Activated CD8-positive, alpha-beta memory T cell treated with anti-CD3 and anti-CD28 coated beads, Interleukin-2, amount 50 U/mL, for 1 hour (primary cell): ENCODE measurements around the gene ADAMTSL1.

ENCODE experiments used
- DNase-seq: peaks from one replicate; pipeline ENCODE4 v3.0.0-alpha.2; 2020; ENCODE audit errors: extremely low read depth

The ADAMTSL1 gene

GRCh38 chr9:18550286-18550685, 76.3 kb downstream of the ADAMTSL1 start:
- DNase-seq, result no peak

GRCh38 chr9:18554244-18554643, 80.3 kb downstream of the ADAMTSL1 start:
- no peak for DNase-seq

GRCh38 chr9:18555105-18555883, 81.3 kb downstream of the ADAMTSL1 start:
- no peak for DNase-seq

- DNase-seq, result no peak
Measured at GRCh38 chr9:18564018-18564880, 90.3 kb downstream of the ADAMTSL1 start.

- no peak for DNase-seq
Measured at GRCh38 chr9:18566121-18566520, 92.2 kb downstream of the ADAMTSL1 start.

GRCh38 chr9:18568973-18569372, 95.0 kb downstream of the ADAMTSL1 start:
- DNase-seq, result no peak

- DNase-seq, result no peak
Measured at GRCh38 chr9:18569941-18570630, 96.1 kb downstream of the ADAMTSL1 start.

GRCh38 chr9:18573021-18573556, 99.1 kb downstream of the ADAMTSL1 start:
- DNase-seq, result no peak

GRCh38 chr9:18575686-18576085, 101.7 kb downstream of the ADAMTSL1 start:
- no peak for DNase-seq

GRCh38 chr9:18579536-18579935, 105.6 kb downstream of the ADAMTSL1 start:
- DNase-seq, result no peak

GRCh38 chr9:18580151-18580550, 106.2 kb downstream of the ADAMTSL1 start:
- DNase-seq, result no peak

- no peak for DNase-seq
Measured at GRCh38 chr9:18585996-18586395, 112.0 kb downstream of the ADAMTSL1 start.

- no peak for DNase-seq
Measured at GRCh38 chr9:18588002-18588401, 114.0 kb downstream of the ADAMTSL1 start.

GRCh38 chr9:18591261-18591660, 117.3 kb downstream of the ADAMTSL1 start:
- DNase-seq, result no peak

GRCh38 chr9:18594837-18595236, 120.9 kb downstream of the ADAMTSL1 start:
- DNase-seq, result no peak

GRCh38 chr9:18595597-18595996, 121.6 kb downstream of the ADAMTSL1 start:
- no peak for DNase-seq

GRCh38 chr9:18596920-18597319, 123.0 kb downstream of the ADAMTSL1 start:
- no peak for DNase-seq

GRCh38 chr9:18598969-18599368, 125.0 kb downstream of the ADAMTSL1 start:
- no peak for DNase-seq

- no peak for DNase-seq
Measured at GRCh38 chr9:18601026-18601425, 127.1 kb downstream of the ADAMTSL1 start.

GRCh38 chr9:18601956-18602355, 128.0 kb downstream of the ADAMTSL1 start:
- no peak for DNase-seq

- DNase-seq, result no peak
Measured at GRCh38 chr9:18604767-18605730, 131.1 kb downstream of the ADAMTSL1 start.
